Body of pancreas (tissue), 4 donors: ENCODE results near the gene OPRPN.

Experiments
- CTCF ChIP-seq, 7 experiments: fragments of 450-650 bp in 4 of 7; fragments of 200-600 bp in 3 of 7; sonication (generic) in 3 of 7; IDR thresholded peaks; one replicate each; pipeline ENCODE4 v1.5.1; 2016 to 2019; ENCODE audit warnings: antibody characterized with exemption in 7 of 7
- POLR2A ChIP-seq, 3 donors: fragments of 450-650 bp; IDR thresholded peaks; one replicate each; pipeline ENCODE4 v1.6.1; 2016; ENCODE audit warnings: antibody characterized with exemption in 3 of 3, mild to moderate bottlenecking in 2 of 3

GRCh38 chr4:70442474-70442873 lies 44.7 kb downstream of the OPRPN start:
- no peak for TF ChIP-seq CTCF (IDR thresholded peaks at IDR 0.05)
- no peak for TF ChIP-seq POLR2A (IDR thresholded peaks at IDR 0.05)
